DMS53 (cell line): ENCODE measurements around the gene HOOK2.

Source experiments
- DNase-seq: peaks from one replicate; lab custom pipeline; 2025; lab: John Stamatoyannopoulos, UW

The HOOK2 gene

DNA sequence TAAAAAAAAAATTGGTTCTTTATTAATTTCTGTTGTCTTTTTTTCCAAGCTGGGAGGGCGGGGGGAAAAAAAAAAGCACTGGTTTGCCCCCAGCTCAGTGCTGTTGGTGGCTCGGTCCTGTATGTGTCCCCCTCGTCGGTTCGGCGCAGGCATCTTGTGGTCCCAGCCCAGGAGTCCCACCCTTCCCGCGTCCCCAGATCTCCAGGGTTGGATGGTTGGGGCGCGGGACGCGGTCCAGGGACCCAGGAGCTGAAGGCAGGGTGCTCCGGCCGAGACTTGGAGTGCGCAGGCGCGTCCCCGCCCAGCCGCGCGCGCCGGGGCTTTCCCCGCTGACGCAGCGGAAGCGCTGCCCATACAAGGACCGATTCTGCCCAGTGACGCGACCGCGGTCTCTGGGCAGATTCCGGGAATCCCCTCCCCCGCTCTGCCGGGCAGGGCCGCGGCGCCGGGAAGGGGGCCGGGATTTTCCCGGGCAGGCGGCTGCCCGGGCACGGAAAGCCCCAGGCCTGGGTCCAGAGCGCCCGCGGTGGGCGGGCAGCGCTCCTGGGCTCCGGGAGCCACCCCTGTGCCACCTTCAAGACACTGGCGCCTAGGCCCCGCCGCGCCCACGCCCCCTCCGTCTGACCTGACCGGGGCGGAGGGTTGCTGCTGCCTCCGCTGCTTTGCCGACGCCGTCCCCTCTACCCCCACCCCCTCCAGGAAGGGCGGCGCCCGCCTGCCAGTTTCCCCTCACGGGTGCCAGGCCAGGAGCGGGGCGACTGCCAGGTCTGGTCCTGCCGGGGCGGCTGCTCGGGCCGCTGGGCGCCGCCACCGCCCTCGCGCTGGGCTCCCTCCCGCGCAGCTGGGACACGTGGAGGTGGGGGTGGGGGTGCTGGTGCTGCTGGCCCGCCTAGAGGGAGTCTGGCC, 18.2 kb upstream of the HOOK2 start:
- peak; percentile 95 for DNase-seq

DNA sequence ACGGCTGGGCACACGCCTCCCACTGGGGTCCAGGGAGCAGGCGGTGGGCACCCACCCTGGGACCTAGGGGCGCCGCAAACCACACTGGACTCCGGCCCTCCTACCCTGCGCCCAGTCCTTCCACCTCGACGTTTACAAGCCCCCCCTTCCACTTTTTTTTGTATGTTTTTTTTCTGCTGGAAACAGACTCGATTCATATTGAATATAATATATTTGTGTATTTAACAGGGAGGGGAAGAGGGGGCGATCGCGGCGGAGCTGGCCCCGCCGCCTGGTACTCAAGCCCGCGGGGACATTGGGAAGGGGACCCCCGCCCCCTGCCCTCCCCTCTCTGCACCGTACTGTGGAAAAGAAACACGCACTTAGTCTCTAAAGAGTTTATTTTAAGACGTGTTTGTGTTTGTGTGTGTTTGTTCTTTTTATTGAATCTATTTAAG, 17.5 kb upstream of the HOOK2 start:
- DNase-seq = no peak

GRCh38 chr19:12792051-12792852, 16.9 kb upstream of the HOOK2 start:
- DNase-seq = peak; percentile 91

DNA sequence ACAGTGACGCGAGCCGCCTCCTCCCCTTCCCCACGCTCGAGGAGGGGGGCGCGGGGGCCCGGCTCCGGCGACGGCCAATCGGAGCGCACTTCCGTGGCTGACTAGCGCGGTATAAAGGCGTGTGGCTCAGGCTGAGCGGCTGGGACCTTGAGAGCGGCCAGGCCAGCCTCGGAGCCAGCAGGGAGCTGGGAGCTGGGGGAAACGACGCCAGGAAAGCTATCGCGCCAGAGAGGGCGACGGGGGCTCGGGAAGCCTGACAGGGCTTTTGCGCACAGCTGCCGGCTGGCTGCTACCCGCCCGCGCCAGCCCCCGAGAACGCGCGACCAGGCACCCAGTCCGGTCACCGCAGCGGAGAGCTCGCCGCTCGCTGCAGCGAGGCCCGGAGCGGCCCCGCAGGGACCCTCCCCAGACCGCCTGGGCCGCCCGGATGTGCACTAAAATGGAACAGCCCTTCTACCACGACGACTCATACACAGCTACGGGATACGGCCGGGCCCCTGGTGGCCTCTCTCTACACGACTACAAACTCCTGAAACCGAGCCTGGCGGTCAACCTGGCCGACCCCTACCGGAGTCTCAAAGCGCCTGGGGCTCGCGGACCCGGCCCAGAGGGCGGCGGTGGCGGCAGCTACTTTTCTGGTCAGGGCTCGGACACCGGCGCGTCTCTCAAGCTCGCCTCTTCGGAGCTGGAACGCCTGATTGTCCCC, 16.1 kb upstream of the HOOK2 start, which contains the start of gene JUNB:
Gene JUNB (plus strand): TSS at position 142 of the 706 bp plus-strand sequence. CDS start 286 bp downstream, at position 428.
- DNase-seq = peak; percentile 96

- DNase-seq = peak; percentile 44
These were observed 15.4 kb upstream of the HOOK2 start for GRCh38 chr19:12790628-12791344.

DNA sequence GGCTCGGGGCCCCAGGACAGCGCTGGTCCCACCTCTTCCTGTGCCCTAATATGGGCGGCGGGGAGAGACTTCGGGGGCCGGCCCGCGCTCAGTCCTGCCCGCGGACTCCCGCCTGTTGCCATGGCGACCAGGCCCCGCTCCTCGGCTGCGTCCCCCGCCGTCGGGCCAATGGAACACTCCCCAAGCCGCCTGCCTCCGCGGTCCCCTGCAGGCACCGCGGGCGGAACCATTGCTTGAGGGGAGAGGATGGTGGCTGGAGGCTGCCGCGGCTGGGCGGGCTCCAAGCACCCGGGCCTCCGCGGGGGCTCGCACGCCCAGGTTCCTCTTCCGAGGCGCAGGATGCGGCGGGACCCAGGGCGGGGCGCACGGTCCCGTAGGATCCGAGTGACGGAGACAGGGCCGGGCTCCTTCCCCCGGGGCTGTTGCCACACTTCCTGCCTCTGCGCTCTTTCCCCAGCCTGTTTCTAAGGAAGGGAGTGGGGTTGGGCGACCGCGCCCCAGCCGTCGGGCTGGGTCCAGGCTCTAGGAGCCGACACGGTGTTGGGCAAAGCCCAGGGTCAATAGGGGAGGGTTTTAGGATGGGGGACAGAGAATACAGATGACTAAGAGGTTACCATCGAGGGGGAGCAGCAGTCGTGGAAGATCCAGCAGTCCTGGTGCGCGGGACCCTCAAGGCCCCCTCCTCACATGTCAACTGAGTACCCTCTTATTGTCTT, 14.7 kb upstream of the HOOK2 start:
- peak; percentile 98 for DNase-seq

DNA sequence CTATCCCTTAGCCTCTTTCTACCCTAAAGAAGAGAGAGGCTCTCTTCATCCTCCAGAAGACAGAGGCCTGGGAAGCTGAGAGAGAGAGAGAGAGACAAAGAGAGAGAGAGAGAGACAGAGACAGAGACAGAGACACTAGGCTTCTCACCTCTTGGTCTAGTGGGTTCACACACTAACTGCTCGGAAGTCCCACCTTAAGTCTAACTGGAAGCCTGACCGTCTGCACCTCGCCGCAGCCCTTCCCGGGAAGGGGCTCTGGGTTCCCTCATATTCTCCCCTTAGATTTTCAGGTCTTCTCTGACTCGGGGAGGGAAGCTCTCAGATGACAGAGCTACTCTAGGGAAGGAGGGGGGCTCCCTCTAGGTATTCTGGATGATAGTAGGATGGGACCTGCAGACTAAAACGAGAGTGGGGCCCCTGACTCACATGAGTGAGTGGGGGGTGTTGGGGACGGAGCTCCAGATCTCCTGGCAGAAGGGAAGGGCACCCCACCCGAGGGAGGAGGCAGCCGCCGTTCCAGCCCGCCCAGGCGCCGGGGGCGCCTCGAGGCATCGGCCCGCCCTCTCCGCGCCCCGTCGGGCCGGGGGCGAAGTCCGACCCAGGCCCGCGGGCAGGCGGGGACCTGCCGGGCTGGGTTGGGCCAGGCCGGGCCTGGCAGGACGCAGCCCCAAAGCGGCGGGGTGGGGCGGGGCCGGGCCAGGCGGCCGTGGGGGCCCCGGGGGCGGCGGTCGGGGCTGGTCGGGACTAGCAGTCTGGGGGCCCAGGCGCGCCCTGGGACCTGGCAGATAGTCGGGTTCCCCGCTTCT, 13.9 kb upstream of the HOOK2 start:
- DNase-seq = peak; percentile 77

DNA sequence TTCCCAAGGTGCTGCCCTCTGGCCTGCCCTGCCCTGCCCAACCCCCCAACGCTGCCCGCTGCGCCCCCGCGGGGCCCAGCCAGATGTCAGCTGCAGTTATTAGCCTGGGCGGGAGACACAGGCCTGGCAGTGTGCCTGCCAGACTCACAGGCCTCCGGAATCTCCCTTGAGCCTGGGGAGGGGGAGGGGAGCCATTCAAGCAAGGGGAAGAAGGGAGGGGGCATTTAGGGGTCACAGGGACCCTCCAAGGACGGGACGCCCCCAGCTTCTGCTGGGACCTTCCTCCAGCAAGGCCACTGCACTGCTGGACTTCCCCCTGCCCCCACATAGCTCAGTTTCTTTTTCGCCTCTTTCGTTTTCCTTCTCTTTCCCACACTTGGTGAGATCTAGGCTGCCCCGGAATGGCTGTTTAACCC, 13.3 kb upstream of the HOOK2 start:
- DNase-seq = peak; percentile 67

- no peak for DNase-seq
These were observed 12.8 kb upstream of the HOOK2 start for GRCh38 chr19:12788042-12788681.

GRCh38 chr19:12787458-12787857, 12.1 kb upstream of the HOOK2 start:
- no peak for DNase-seq

- no peak for DNase-seq
These were observed 11.6 kb upstream of the HOOK2 start for GRCh38 chr19:12786952-12787351.

GRCh38 chr19:12786141-12786870, 11.0 kb upstream of the HOOK2 start:
- no peak for DNase-seq

DNA sequence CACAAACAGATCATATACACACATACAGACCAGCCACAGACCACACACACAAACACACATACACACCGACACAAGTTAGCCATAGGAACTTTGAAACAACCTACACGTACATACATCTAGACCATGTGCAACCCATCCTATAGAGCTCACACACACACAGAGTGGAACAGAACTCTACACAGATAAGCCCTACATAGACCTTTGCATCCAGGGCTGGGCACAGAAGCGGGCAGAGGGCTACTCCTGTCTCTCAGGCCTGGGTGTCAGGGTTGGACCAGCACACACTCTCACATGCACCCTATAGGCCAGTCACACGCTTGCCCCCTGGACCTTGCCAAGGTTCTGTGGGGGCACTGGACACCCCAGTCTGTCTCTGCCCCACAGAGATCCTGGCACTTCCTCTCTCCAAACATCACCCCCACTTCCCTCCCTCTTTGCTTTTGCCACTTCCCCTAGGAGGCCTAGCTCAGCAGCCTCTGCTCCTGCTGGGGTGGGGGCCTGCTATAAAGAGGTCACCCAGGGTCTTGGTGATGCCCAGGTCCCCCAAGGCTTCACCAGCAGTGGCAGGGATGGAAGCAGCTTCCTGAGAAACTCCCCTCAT, 10.2 kb upstream of the HOOK2 start:
- DNase-seq = no peak

DNA sequence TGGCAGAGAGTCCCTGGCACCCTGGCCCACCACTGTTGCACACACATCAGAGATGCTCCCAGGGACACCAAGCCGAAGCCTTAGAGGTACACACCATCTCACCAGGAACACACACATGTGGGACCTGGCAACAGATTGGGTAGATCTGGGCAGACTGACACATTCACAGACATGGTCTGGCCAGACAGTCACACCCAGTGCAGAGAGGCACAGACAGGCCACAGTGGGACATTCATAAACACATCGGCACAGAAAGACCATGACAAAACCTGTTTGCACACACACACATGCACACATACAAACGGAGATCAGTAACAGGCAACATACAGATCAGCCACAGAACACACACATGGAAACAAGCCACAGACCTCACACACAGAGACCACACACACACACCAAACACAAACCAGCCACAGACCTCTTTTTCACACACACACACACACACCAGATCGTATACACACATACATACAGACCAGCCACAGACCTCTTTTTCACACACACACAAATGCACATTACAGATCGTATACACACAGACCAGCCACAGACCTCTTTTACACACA, 9.6 kb upstream of the HOOK2 start:
- DNase-seq = no peak

DNA sequence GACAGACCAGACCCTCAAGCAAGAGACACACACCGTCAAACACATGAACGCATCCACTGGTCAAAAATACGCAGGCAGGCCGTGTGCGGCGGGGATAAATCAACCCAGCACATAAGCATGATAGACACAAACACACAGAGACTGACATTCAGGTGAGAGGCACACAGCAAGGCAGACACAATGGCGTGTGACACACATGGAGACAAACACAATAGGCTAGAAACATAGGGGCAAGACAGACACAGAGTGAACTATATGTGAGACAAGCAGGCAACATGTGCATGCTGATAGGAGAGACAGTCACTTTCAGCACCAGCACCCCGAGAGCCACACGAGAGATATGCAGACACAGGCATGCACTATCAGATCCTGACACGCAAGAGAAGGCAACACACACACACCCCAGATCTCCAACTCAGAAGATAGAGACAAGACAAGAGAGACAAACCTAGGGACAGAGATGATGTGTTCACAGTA, 9.1 kb upstream of the HOOK2 start:
- DNase-seq = no peak

DNA sequence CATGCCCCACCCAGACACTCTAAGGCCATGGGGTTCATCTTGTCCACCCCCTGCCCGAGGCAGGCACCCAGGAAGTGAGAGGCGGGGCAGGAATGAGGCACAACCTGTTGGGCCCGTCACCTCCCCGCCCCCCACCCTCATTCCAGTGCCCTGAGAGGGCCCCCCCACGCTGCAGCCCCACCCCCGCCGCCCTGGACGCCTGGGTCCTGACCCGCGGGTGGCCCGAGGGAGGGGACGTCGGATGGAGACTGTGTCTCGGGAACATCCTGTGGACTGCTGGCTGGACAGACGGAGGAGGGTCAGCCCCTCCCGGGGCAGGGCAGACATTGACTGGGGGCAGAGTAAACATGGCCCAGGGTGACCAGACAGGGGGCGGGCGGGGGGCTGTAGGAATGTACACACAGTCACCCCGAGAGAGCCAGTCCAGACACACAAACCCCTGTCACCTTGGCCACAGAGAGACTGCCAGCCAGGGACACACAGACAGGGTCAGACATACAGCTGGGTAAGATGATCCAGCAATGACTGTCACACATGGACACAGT, 8.6 kb upstream of the HOOK2 start:
- peak; percentile 29 for DNase-seq

DNA sequence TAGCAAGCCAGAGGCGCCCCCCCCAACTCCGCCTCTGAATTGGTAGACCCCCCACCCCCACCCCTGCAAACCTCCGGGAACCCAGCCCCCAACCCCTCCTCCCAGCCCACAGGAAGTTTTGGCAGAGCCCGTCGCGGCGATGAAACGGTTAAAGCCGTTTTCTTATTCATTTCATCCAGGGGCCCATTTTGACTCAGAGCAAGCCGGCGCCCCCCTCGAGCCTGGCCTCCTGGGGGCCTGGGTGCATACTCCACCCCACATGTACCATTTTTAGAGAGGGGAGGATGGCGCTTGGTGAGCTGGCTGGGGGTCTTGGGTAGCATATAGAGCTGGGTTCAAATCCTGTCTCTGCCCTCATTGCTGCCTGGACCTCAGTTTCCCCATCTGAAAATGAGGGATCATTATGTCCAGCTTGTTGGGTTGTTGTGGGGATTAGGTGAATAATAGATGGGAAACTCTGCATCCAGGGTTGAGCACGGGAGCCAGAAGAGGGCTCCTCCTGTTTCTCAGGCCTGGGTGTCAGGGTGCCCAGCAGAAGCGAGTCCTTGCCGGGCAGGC, 8.0 kb upstream of the HOOK2 start:
- no peak for DNase-seq
